Tibial artery (tissue), 4 donors: Measurements from ENCODE around the gene GATAD2B.

Source experiments
- DNase-seq, 2 donors: peaks; one replicate each; pipeline ENCODE4 v3.0.0-alpha.2; 2019
- H3K27ac ChIP-seq, 2 donors: fragments of 200-600 bp; sonication (generic) in 1 of 2; 1 replicate in 1 of 2; 2 replicates in 1 of 2; pipeline ENCODE4 v1.5.1; 2018 to 2019; ENCODE audit warnings: mild to moderate bottlenecking in 1 of 2
- H3K27me3 ChIP-seq, 2 donors: fragments of 200-600 bp; sonication (generic) in 1 of 2; one replicate each; pipeline versions ENCODE4 v1.5.1 to v1.6.0; 2016 to 2019
- H3K36me3 ChIP-seq, 3 donors: fragments of 200-600 bp; sonication (generic) in 2 of 3; one replicate each; pipeline ENCODE4 v1.5.1; 2016 to 2019; ENCODE audit warnings: mild to moderate bottlenecking in 2 of 3
- H3K4me1 ChIP-seq, 4 donors: fragments of 200-600 bp; sonication (generic) in 2 of 4; 1 replicate in 3 of 4; 2 replicates in 1 of 4; pipeline ENCODE4 v1.5.1; 2016 to 2019
- H3K4me3 ChIP-seq, 2 donors: fragments of 200-600 bp; sonication (generic) in 1 of 2; 1 replicate in 1 of 2; 2 replicates in 1 of 2; pipeline ENCODE4 v1.5.1; 2018 to 2019; ENCODE audit warnings: mild to moderate bottlenecking in 2 of 2
- H3K9me3 ChIP-seq, 3 donors: fragments of 200-600 bp; sonication (generic) in 1 of 3; one replicate each; pipeline ENCODE4 v1.5.1; 2016 to 2019
- intact Hi-C: fragments of 100-400 bp; cut with DNase I; formaldehyde crosslinking; loops from one replicate; pipeline ENCODE4 v1.15.0; 2023; ENCODE audit warnings: low total_unique reads
- TF ChIP-seq, protein P1 (sequence below), 2 experiments: fragments of 200-600 bp in 1 of 2; fragments of 450-650 bp in 1 of 2; IDR thresholded peaks; one replicate each; pipeline ENCODE4 v1.5.1; 2017 to 2019; ENCODE audit warnings: antibody characterized with exemption in 2 of 2, mild to moderate bottlenecking in 1 of 2, moderate library complexity in 1 of 2

The GATAD2B gene

DNA sequence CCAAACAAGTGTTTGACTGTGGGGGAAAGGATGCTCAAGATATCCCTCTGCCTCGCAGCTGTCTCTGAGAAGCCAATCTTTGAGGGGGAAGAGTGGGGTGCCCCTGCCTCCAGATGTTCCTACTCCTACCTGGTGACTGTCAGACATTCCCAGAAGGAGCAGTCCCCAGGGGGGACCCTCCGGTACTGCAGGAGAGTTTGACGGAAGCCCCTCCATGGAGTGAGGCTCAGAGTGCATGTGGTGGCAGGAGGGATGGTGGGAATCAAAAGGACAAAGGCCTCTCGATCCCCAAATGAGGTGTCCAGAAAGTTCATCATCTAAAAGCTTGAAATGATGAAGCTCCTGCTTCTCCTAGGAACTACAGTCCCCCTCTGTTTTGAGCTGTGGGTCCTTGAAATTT lies 142.2 kb downstream of the GATAD2B start:
- Histone ChIP-seq H3K27ac (peak overlapping the region in 1 of 2 donors; percentile 36), H3K4me1 (peaks cover 0 to 64% (median 33%) of the 10 kb centered on the region in 4 donors), H3K9me3 (no peaks in the 10 kb centered on the region), H3K4me3 (no peak overlapping the region), H3K27me3 (no peaks in the 10 kb centered on the region), H3K36me3 (peaks cover 0 to 21% (median 0%) of the 10 kb centered on the region in 3 donors)
- intact Hi-C loops, result no loop called here
- DNase-seq, result no peak
- TF ChIP-seq, protein P1, sequence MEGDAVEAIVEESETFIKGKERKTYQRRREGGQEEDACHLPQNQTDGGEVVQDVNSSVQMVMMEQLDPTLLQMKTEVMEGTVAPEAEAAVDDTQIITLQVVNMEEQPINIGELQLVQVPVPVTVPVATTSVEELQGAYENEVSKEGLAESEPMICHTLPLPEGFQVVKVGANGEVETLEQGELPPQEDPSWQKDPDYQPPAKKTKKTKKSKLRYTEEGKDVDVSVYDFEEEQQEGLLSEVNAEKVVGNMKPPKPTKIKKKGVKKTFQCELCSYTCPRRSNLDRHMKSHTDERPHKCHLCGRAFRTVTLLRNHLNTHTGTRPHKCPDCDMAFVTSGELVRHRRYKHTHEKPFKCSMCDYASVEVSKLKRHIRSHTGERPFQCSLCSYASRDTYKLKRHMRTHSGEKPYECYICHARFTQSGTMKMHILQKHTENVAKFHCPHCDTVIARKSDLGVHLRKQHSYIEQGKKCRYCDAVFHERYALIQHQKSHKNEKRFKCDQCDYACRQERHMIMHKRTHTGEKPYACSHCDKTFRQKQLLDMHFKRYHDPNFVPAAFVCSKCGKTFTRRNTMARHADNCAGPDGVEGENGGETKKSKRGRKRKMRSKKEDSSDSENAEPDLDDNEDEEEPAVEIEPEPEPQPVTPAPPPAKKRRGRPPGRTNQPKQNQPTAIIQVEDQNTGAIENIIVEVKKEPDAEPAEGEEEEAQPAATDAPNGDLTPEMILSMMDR (IDR thresholded peaks at IDR 0.05), result no peak

DNA sequence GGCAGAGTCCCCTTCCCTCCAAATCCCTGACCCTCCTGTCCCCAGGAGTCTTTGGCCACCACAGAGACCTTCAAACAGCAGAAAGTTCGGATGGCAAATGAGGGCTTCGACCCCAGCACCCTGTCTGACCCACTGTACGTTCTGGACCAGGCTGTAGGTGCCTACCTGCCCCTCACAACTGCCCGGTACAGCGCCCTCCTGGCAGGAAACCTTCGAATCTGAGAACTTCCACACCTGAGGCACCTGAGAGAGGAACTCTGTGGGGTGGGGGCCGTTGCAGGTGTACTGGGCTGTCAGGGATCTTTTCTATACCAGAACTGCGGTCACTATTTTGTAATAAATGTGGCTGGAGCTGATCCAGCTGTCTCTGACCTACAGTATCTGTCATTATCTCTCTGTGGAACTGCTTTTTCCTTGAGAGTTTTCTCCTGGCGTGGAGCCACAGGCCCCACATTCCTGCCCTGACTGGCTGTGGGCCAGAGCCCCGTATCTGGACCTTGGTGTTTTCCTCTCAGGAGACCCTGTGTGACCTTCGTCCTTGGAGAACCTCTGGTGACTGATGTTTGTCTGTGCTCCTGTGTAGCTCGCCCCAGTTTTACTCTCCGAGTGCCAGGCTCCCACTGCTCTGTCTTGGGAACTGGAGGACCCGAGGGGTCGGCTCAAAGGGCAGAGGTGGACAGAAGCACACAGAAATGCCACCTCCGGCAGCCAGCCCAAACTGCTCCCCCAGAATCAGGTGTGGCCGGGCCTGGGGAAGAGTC lies 142.8 kb downstream of the GATAD2B start:
- Histone ChIP-seq H3K27ac (peak overlapping the region in 1 of 2 donors; percentile 36), H3K4me1 (peaks cover 0 to 65% (median 33%) of the 10 kb centered on the region in 4 donors), H3K4me3 (no peak overlapping the region)

DNA sequence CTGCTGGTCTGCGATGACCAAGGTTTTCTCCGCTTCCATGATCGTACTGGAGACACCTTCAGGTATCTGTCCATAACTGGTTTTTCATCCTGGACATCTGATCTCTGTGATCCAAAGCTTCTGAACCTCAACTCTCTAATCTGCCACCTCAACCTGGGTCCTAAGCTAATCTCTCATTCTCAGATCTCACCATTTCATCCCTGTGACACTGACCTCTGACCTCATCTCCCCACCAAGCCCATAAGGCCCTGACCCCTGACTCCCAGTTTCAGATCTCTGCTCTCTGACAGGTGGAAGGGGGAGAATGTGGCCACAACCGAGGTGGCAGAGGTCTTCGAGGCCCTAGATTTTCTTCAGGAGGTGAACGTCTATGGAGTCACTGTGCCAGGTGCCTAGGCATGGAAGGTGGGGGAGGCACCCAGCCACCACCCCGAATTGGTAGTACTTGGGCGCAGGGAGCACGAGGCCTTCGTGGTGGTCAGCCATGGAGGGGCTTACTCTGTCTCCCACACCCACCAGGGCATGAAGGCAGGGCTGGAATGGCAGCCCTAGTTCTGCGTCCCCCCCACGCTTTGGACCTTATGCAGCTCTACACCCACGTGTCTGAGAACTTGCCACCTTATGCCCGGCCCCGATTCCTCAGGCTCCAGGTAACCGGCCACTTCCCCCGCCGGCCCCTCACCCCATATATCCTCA lies 143.8 kb downstream of the GATAD2B start:
- TF ChIP-seq, protein P1 (IDR thresholded peaks at IDR 0.05), result no peak
- intact Hi-C loops, result no loop called here
- H3K27me3 ChIP-seq, result no peaks in the 10 kb centered on the region
- no peaks in the 10 kb centered on the region for H3K9me3 ChIP-seq
- DNase-seq, result no peak
- peak overlapping the region; percentile 91 to 93 for H3K27ac ChIP-seq
- peaks cover 0 to 71% (median 43%) of the 10 kb centered on the region in 4 donors for H3K4me1 ChIP-seq
- peaks cover 0 to 21% (median 0%) of the 10 kb centered on the region in 3 donors for H3K36me3 ChIP-seq
- H3K4me3 ChIP-seq, result no peak overlapping the region

More for the DNA sequence above, 142.8 kb downstream of the GATAD2B start:
- no peak for DNase-seq
- TF ChIP-seq, protein P1 (IDR thresholded peaks at IDR 0.05), result no peak
- peaks cover 0 to 21% (median 0%) of the 10 kb centered on the region in 3 donors for H3K36me3 ChIP-seq
- no peaks in the 10 kb centered on the region for H3K9me3 ChIP-seq
- H3K27me3 ChIP-seq, result no peaks in the 10 kb centered on the region
- intact Hi-C loops, result no loop called here

DNA sequence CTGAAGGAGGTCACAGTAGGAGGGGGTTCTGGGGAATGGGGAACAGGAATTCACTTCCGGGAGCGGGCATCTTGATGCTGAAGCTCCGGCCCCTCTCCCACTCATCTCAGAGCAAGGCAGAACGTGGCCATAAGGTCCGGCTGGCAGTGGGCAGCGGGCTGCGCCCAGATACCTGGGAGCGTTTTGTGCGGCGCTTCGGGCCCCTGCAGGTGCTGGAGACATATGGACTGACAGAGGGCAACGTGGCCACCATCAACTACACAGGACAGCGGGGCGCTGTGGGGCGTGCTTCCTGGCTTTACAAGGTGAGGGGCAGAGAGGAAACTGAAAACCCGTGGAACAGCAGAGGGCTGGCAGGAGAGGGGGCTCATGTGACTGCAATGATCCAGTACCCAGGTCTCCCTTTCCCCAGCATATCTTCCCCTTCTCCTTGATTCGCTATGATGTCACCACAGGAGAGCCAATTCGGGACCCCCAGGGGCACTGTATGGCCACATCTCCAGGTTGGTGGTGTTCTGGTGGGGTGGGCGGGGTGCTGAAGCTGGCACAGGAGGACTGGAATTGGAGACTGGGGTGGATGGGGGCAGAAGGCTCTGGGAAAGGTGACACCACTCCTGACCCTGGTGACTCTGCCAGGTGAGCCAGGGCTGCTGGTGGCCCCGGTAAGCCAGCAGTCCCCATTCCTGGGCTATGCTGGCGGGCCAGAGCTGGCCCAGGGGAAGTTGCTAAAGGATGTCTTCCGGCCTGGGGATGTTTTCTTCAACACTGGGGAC lies 144.5 kb downstream of the GATAD2B start:
- Histone ChIP-seq H3K4me3 (peak overlapping the region; percentile 11 to 76), H3K36me3 (peaks cover 1 to 25% (median 2%) of the 10 kb centered on the region in 3 donors), H3K9me3 (no peaks in the 10 kb centered on the region), H3K27me3 (no peaks in the 10 kb centered on the region), H3K4me1 (peaks cover 0 to 76% (median 47%) of the 10 kb centered on the region in 4 donors), H3K27ac (peak overlapping the region; percentile 91 to 93)
- TF ChIP-seq, protein P1 (IDR thresholded peaks at IDR 0.05), result no peak
- no peak for DNase-seq
- intact Hi-C loops, result no loop called here

DNA sequence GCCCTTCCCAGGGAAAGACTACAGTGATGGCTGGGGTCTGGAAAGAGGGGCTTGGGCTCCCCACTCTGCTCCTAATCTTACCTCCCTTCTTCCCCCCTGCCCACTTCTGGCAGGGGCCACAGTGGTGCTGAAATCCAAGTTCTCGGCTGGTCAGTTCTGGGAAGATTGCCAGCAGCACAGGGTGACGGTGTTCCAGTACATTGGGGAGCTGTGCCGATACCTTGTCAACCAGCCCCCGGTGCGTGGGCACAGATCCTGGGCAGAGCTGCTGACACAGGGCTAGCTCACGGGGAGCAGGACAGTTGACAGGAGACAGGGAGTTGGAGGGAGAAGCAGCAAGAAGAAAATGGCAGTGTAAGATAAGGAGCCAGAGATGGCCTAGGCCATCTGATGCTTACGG lies 145.1 kb downstream of the GATAD2B start:
- peaks cover 0 to 78% (median 43%) of the 10 kb centered on the region in 4 donors for H3K4me1 ChIP-seq
- H3K27me3 ChIP-seq, result no peaks in the 10 kb centered on the region
- H3K4me3 ChIP-seq, result peak overlapping the region; percentile 11 to 76
- peaks cover 7 to 31% (median 7%) of the 10 kb centered on the region in 3 donors for H3K36me3 ChIP-seq
- no peaks in the 10 kb centered on the region for H3K9me3 ChIP-seq
- peak overlapping the region; percentile 91 to 93 for H3K27ac ChIP-seq
- DNase-seq, result peak; percentile 73 to 87
- intact Hi-C loops, result no loop called here
- TF ChIP-seq, protein P1 (IDR thresholded peaks at IDR 0.05), result no peak
